Panc1 (cell line): Measurements from ENCODE around the gene NAV1. TPM values are rescaled to one million over a fixed set of nuclear protein-coding genes. Genes with fewer than 3 reads are reported as not detected.
"Not testable (repeated sequence)": the region's sequence is repeated elsewhere in the genome, so short reads cannot be mapped to it uniquely, and the experiment has no call there.

Experiments used
- ATAC-seq: fragments of 200-7000 bp; cut with Tn5 transposase; 2 replicates; pipeline ENCODE4 v1.9.1; 2020; ENCODE audit warnings: mild to moderate bottlenecking, moderate library complexity
- BruUV-seq: library from RNA; stranded (reverse); fragments of 400-500 nt; replicated peaks from 2 replicates; lab custom pipeline; 2021; lab: Mats Ljungman, UMichigan
- CTCF ChIA-PET: fragments of 300-600 bp; sonication (Branson Sonifier 250); formaldehyde crosslinking; loops from one replicate; lab custom pipeline; 2022; ENCODE audit warnings: antibody characterized with exemption; lab: Charles Lee
- POLR2A ChIA-PET: fragments of 300-600 bp; sonication (Branson Sonifier 250); formaldehyde crosslinking; loops from one replicate; lab custom pipeline; 2022; ENCODE audit warnings: antibody characterized with exemption; lab: Charles Lee
- DNase-seq: peaks from one replicate; pipeline ENCODE4 v3.0.0-alpha.2; 2010; ENCODE audit warnings: low read depth, low spot score
- H3K27ac ChIP-seq: 2 replicates; pipeline ENCODE4 v1.5.1; 2011; ENCODE audit warnings: mild to moderate bottlenecking, low read length, inconsistent platforms
- H3K27me3 ChIP-seq: fragments of 200-500 bp; sonication (Bioruptor generic); 2 replicates; pipeline ENCODE4 v1.6.0; 2014; ENCODE audit warnings: low read length, inconsistent platforms; ENCODE audit not compliant: control insufficient read depth, insufficient read depth
- H3K36me3 ChIP-seq: fragments of 200-500 bp; sonication (Bioruptor generic); 2 replicates; pipeline ENCODE4 v1.5.1; 2014; ENCODE audit warnings: inconsistent platforms, mild to moderate bottlenecking, low read length, moderate library complexity; ENCODE audit not compliant: control insufficient read depth, insufficient read depth
- H3K4me1 ChIP-seq: 2 replicates; pipeline ENCODE4 v1.5.1; 2011; ENCODE audit warnings: inconsistent platforms, mild to moderate bottlenecking, low read length, moderate library complexity; ENCODE audit not compliant: control insufficient read depth, insufficient read depth
- H3K4me3 ChIP-seq, 2 experiments: 2 replicates each; pipeline ENCODE4 v1.5.1; 2011 to 2012; ENCODE audit warnings: low read depth in 2 of 2, low read length in 2 of 2, mild to moderate bottlenecking in 2 of 2, inconsistent platforms in 1 of 2, moderate library complexity in 1 of 2
- H3K9me3 ChIP-seq: fragments of 200-500 bp; sonication (Bioruptor generic); 2 replicates; pipeline ENCODE4 v1.5.1; 2014; ENCODE audit warnings: low read depth, mild to moderate bottlenecking, inconsistent platforms, low read length, moderate library complexity; ENCODE audit not compliant: control insufficient read depth, insufficient read depth
- POLR2AphosphoS5 ChIP-seq: IDR thresholded peaks from 2 replicates; pipeline ENCODE4 v1.6.1; 2012; ENCODE audit warnings: mild to moderate bottlenecking, low read depth, low read length, moderate library complexity
- SIN3A ChIP-seq: IDR thresholded peaks from 2 replicates; pipeline ENCODE4 v1.6.1; 2012; ENCODE audit warnings: low read depth, mild to moderate bottlenecking, low read length, moderate library complexity, borderline replicate concordance; ENCODE audit not compliant: insufficient read depth
- TCF7L2 ChIP-seq: IDR thresholded peaks from 2 replicates; pipeline ENCODE4 v1.6.1; 2011; ENCODE audit warnings: mild to moderate bottlenecking, low read depth, low read length, inconsistent platforms
- in situ Hi-C: cut with HindIII; loops from 2 replicates; pipeline ENCODE4 v1.10.0; 2016; ENCODE audit warnings: low sequenced_read_pairs, low pct_unique_long_range_greater_than_20kb
- intact Hi-C: fragments of 100-400 bp; cut with micrococcal nuclease; formaldehyde crosslinking; loops from one replicate; pipeline ENCODE4 v1.10.0; 2022; ENCODE audit not compliant: unreplicated experiment
- total RNA-seq: library from RNA; stranded (reverse); gene quantifications from one replicate; pipeline ENCODE4 v1.2.1, GENCODE V29; 2021; ENCODE audit not compliant: unreplicated experiment
- TF ChIP-seq, protein P1 (sequence below), 2 experiments: IDR thresholded peaks; 2 replicates each; pipeline ENCODE4 v1.6.1; 2011 to 2012; ENCODE audit warnings: low read depth in 2 of 2, control low read depth in 1 of 2, low read length in 1 of 2, mild to moderate bottlenecking in 1 of 2, moderate library complexity in 1 of 2; ENCODE audit not compliant: insufficient read depth in 1 of 2
- TF ChIP-seq, protein P2 (sequence below): fragments of 450-650 bp; IDR thresholded peaks from 2 replicates; pipeline ENCODE4 v1.5.1; 2017; ENCODE audit warnings: mild to moderate bottlenecking

The NAV1 gene
- total RNA-seq, 1 experiment from 2014 or later = 29.0 TPM

DNA sequence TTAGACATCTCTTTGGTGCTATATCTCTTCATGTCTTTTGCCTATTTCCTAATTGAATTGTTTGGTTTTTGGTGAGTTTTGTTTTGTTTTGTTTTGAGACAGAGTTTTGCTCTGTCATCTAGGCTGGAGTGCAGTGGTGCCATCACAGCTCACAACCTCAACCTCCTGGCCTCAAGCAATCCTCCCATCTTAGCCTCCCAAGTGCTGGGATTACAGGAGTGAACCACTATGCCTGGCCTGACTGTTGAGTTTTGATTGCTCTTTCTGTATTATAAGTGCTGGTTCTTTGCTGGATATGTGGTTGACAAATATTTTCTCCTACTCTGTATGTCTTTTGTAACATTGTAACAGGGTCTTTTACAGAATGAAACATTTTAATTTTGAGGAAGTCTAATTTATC, 38.0 kb downstream of the NAV1 start:
- POLR2A ChIA-PET = no interaction called here
- BruUV-seq = no TSS peak
- in situ Hi-C loops = no loop called here

DNA sequence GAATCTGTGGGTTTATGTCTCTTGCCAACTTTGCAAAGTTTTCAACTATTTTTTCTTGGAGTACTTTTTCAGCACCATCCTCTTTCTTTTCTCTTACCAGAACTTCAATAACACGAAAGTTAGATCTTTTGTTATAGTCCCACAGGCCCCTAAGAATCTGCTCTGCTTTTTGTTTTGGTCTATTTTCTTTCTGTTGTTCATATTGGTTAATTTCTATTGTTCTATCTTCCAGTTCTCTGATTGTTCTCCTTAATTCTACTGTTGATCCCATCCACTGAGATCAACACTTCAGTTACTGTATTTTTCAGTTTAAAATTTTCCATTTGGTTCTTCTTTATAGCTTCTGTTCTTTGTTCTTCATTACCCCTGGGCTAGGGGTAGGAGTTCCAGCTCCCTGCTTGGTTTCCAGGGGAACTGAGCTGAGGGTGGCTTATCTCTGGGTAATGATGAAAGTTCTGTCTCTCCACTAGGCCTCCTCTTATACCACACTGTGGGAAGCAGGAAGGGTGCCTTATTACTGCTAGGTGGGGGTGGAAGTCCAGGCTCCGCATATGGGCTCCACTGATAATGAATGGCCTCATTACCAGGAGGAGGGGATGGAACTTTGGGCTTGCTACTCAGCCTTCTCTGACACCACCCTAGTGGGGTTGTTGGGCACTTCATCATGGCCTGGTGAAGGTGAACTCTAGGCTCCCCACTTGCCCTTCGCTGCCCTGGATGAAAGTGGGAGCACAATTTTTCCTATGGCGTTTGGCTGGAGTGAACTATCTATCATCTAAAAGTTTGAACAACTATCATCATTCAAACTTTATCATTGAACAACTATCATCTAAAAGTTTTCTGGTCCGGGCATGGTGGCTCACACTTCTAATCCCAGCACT, 39.3 kb downstream of the NAV1 start:
- in situ Hi-C loops (no loop called here), intact Hi-C loops (no loop called here)
- H3K4me3 ChIP-seq = no peak overlapping the region
- no peaks in the 10 kb centered on the region for H3K9me3 ChIP-seq
- no peaks in the 10 kb centered on the region for H3K36me3 ChIP-seq
- BruUV-seq = no TSS peak
- no peaks in the 10 kb centered on the region for H3K27me3 ChIP-seq
- no peaks in the 10 kb centered on the region for H3K4me1 ChIP-seq
- DNase-seq = no peak
- ATAC-seq = no peak
- ChIA-PET POLR2A (no interaction called here), CTCF (no interaction called here)
- H3K27ac ChIP-seq = no peak overlapping the region
- TF ChIP-seq SIN3A (no peak), POLR2AphosphoS5 (no peak), TCF7L2 (no peak)

More for the DNA sequence above, 38.0 kb downstream of the NAV1 start:
- CTCF ChIA-PET = no interaction called here
- Histone ChIP-seq H3K4me3 (no peak overlapping the region), H3K27ac (no peak overlapping the region), H3K9me3 (no peaks in the 10 kb centered on the region), H3K27me3 (no peaks in the 10 kb centered on the region), H3K36me3 (no peaks in the 10 kb centered on the region), H3K4me1 (no peaks in the 10 kb centered on the region)
- intact Hi-C loops = no loop called here
- DNase-seq = no peak
- TF ChIP-seq SIN3A (no peak), POLR2AphosphoS5 (no peak), TCF7L2 (no peak)
- TF ChIP-seq, protein P1, sequence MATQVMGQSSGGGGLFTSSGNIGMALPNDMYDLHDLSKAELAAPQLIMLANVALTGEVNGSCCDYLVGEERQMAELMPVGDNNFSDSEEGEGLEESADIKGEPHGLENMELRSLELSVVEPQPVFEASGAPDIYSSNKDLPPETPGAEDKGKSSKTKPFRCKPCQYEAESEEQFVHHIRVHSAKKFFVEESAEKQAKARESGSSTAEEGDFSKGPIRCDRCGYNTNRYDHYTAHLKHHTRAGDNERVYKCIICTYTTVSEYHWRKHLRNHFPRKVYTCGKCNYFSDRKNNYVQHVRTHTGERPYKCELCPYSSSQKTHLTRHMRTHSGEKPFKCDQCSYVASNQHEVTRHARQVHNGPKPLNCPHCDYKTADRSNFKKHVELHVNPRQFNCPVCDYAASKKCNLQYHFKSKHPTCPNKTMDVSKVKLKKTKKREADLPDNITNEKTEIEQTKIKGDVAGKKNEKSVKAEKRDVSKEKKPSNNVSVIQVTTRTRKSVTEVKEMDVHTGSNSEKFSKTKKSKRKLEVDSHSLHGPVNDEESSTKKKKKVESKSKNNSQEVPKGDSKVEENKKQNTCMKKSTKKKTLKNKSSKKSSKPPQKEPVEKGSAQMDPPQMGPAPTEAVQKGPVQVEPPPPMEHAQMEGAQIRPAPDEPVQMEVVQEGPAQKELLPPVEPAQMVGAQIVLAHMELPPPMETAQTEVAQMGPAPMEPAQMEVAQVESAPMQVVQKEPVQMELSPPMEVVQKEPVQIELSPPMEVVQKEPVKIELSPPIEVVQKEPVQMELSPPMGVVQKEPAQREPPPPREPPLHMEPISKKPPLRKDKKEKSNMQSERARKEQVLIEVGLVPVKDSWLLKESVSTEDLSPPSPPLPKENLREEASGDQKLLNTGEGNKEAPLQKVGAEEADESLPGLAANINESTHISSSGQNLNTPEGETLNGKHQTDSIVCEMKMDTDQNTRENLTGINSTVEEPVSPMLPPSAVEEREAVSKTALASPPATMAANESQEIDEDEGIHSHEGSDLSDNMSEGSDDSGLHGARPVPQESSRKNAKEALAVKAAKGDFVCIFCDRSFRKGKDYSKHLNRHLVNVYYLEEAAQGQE (IDR thresholded peaks at IDR 0.05; ENCODE audit: insufficient read depth in 1 of 2, low read depth in 2 of 2, low read length in 1 of 2) = no peak
- TF ChIP-seq, protein P2, sequence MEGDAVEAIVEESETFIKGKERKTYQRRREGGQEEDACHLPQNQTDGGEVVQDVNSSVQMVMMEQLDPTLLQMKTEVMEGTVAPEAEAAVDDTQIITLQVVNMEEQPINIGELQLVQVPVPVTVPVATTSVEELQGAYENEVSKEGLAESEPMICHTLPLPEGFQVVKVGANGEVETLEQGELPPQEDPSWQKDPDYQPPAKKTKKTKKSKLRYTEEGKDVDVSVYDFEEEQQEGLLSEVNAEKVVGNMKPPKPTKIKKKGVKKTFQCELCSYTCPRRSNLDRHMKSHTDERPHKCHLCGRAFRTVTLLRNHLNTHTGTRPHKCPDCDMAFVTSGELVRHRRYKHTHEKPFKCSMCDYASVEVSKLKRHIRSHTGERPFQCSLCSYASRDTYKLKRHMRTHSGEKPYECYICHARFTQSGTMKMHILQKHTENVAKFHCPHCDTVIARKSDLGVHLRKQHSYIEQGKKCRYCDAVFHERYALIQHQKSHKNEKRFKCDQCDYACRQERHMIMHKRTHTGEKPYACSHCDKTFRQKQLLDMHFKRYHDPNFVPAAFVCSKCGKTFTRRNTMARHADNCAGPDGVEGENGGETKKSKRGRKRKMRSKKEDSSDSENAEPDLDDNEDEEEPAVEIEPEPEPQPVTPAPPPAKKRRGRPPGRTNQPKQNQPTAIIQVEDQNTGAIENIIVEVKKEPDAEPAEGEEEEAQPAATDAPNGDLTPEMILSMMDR = no peak
- no peak for ATAC-seq

DNA sequence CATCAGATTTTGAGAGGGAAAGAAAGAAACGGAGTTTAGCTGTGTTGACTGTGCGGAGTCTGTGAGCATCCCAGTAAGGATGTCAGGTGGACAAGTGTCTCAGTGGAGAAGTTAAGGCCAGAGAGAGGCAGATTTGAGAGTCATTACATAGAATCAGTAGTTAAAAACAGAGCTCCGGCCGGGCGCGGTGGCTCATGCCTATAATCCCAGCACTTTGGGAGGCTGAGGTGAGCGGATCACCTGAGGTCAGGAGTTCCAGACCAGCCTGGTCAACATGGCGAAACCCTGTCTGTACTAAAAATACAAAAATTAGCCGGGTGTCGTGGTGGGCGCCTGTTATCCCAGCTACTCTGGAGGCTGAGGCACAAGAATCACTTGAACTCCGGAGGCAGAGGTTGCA, 42.4 kb downstream of the NAV1 start:
- H3K4me1 ChIP-seq, H3K27ac ChIP-seq, H3K36me3 ChIP-seq, CTCF ChIA-PET, in situ Hi-C loops, BruUV-seq, intact Hi-C loops, H3K27me3 ChIP-seq, ATAC-seq, DNase-seq, H3K4me3 ChIP-seq, H3K9me3 ChIP-seq: not testable (repeated sequence)
- POLR2A ChIA-PET = interaction anchor here (0.7 kb wide), 1 partner anchor 188 kb away, joined by 3 read pairs; no protein-coding TSS in a partner anchor
